ENCODE data around the gene DDX24.

Gene DDX24, protein sequence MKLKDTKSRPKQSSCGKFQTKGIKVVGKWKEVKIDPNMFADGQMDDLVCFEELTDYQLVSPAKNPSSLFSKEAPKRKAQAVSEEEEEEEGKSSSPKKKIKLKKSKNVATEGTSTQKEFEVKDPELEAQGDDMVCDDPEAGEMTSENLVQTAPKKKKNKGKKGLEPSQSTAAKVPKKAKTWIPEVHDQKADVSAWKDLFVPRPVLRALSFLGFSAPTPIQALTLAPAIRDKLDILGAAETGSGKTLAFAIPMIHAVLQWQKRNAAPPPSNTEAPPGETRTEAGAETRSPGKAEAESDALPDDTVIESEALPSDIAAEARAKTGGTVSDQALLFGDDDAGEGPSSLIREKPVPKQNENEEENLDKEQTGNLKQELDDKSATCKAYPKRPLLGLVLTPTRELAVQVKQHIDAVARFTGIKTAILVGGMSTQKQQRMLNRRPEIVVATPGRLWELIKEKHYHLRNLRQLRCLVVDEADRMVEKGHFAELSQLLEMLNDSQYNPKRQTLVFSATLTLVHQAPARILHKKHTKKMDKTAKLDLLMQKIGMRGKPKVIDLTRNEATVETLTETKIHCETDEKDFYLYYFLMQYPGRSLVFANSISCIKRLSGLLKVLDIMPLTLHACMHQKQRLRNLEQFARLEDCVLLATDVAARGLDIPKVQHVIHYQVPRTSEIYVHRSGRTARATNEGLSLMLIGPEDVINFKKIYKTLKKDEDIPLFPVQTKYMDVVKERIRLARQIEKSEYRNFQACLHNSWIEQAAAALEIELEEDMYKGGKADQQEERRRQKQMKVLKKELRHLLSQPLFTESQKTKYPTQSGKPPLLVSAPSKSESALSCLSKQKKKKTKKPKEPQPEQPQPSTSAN

GRCh38 chr14:94080621-94081385 is at the start of gene DDX24, which contains the start of gene IFI27L1:
Gene DDX24 (minus strand): TSS chr14:94081202. CDS start chr14:94079742, 1,460 bp downstream.
Gene IFI27L1 (plus strand): TSS chr14:94081310. CDS start chr14:94096938, 15,628 bp downstream.
- peak; percentile 80 to 83 for DNase-seq (ENCODE audit: low read depth in 2 of 2)

DNA sequence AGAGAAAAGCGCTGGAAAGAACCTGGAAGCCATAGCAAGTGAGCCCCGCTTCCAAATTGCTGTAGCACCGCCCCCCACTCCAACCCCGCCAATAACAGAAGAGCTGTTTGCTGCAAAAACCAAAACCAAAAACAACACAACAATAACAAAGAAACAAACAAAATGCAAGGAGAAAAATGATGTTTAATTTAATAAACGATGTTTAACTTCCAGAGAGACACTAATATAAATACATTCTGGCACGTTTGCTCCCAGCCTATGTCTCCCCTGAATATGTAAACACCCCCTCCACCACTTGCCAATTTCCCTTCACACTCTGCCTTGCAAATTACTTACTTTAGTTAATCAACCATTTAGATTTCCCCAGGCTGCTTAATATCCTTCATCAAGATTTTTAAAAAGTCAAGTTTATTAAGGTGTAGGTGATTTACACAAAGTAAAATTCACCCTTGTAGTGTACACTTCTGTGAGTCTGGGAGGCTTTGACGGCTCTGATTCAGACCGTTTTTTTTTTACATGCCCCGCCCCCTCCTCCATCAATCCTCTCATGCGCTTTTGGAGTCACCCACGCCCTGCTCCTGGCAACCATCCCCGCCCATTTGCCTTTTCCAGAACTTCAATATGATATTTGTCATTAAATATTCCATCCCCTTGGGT is 48.9 kb upstream of the DDX24 start:
- DNase-seq (ENCODE audit: low read depth in 2 of 2) = no peak

DNA sequence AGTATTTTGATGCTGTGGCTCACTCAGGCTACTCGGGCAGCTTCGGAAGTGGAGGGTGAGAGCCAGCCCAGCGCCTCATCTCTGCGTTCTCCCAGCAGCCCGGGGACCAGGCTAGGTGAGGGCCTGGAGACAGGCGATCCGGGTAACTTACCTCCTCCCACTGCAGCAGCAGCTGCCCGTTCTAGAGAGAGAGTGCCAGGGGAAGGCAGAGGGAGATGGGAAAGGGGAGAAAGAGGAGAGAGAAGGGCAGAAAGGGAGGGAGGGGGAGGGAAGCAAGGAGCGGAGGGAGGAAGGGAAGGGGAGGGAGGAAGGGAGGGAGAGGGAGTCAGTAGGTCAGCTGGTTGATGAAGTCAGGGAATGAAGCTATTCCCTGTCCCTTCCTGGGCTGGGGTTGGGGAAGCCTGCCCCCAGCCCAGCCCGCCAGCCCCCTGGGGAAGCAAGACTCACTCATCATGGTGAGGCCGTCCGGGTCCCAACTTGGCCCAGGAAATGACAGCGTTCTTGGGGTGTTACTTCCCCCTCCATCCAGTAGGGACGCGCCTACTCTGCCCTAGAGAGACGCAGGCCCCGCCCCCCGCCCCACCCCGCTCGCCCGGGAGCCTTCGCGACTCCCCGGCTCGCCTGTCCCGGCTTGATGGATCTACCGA is 48.2 kb upstream of the DDX24 start, which contains the start of gene IFI27L2:
IFI27L2 (minus strand) TSS at position 494 of the 647 bp plus-strand sequence; CDS start at position 454, 40 bp downstream.
- DNase-seq (ENCODE audit: low read depth in 2 of 2) = peak; percentile 67 to 69

DNA sequence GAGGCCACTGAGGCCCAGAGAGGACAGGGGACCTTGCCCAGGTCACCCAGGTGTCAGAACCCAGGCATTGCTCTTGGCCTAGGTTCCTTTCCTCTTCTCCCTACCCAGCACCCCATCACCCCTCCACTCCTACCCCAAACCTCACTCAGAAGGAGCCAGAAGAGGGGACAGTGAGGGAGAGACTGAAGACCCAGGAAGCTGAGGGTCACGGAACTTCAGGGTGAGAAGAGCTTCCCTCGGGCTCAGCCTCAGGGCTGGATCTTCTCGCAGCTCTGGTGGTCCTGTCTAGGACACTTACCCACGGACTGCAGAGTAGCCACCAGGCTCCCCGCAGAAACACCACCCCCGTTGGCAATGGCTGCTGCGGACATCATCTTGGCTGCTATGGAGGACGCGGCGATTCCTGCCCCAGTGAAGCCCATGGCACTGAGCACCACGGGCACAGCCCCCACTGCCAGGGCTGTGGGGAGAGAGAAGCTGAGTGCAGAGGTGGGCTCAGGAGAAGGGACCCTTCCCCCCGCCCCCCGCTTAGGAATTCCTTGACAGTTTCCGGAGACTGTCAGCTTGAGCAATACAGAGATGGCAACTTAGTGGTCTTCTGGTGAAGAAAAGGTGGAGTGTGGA is 47.3 kb upstream of the DDX24 start:
- DNase-seq (ENCODE audit: low read depth in 2 of 2) = no peak

- DNase-seq (ENCODE audit: low read depth in 2 of 2) = no peak
Observed at GRCh38 chr14:94127330-94127729, 46.3 kb upstream of the DDX24 start.

DNA sequence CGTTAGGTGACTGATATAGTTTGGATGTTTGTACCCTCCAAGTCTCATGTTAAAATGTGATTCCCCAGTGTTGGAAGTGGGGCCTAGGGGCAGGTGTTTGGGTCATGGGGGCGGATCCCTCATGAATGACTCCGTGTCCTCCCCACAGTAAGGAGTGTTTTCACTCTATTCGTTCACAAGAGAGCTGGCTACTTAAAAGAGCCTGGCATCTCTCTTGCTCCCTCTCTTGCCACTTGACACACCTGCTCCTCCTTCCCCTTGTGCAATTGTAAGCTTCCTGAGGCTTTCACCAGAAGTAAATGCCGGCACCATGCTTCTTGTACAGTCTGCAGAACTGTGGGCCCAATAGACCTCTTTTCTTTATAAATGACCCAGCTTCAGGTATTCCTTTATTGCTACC is 45.8 kb upstream of the DDX24 start:
- DNase-seq (ENCODE audit: low read depth in 2 of 2) = no peak

- no peak for DNase-seq (ENCODE audit: low read depth in 2 of 2)
Observed at GRCh38 chr14:94126419-94126677, 45.3 kb upstream of the DDX24 start.

GRCh38 chr14:94125659-94126418 is 44.8 kb upstream of the DDX24 start:
- no peak for DNase-seq (ENCODE audit: low read depth in 2 of 2)

GRCh38 chr14:94124582-94125377 is 43.8 kb upstream of the DDX24 start:
- DNase-seq (ENCODE audit: low read depth in 2 of 2) = no peak

DNA sequence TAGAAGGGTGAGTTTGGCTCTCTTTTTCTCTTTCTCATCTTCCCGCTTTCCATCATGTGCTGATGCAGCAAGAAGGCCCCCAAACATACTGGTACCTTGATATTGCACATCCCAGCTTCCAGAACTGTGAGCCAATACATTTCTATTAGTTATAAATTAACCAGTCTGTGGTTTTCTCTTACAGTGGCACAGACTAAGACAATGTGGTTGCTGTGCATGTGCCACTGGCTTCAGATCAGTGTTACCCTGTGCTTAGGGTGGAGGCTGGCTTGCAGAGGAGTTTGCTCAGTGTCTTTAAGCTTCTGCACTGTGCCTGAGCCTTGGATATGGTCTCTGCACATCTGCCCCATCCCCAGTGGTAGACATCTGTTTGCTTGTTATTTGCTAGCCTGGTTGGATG is 42.9 kb upstream of the DDX24 start:
- no peak for DNase-seq (ENCODE audit: low read depth in 2 of 2)

- no peak for DNase-seq (ENCODE audit: low read depth in 2 of 2)
Observed at GRCh38 chr14:94123296-94123695, 42.3 kb upstream of the DDX24 start.

DNA sequence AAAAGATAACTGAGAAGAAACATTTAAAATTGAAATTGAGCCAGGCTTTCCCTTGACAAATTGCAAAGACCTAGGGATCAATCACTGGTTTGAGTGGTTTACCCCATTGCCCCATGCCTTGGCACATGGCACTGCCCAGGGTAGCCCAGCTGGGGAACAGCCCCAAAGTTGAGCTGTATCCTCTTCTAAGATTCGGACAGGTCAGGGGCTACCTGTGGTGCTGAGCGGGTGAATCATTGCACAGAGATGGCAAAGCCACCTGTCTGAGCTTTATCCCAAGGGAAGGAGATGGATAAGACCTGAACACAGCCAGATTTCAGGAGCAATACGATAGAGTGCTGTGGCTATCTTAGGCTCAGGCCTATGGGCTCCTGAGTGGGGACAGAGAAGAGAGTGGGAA is 41.4 kb upstream of the DDX24 start:
- DNase-seq (ENCODE audit: low read depth in 2 of 2) = no peak

GRCh38 chr14:94121485-94121884 is 40.5 kb upstream of the DDX24 start:
- DNase-seq (ENCODE audit: low read depth in 2 of 2) = no peak

- no peak for DNase-seq (ENCODE audit: low read depth in 2 of 2)
Observed at GRCh38 chr14:94120667-94121340, 39.8 kb upstream of the DDX24 start.

GRCh38 chr14:94119071-94119470 is 38.1 kb upstream of the DDX24 start:
- DNase-seq (ENCODE audit: low read depth in 2 of 2) = no peak

DNA sequence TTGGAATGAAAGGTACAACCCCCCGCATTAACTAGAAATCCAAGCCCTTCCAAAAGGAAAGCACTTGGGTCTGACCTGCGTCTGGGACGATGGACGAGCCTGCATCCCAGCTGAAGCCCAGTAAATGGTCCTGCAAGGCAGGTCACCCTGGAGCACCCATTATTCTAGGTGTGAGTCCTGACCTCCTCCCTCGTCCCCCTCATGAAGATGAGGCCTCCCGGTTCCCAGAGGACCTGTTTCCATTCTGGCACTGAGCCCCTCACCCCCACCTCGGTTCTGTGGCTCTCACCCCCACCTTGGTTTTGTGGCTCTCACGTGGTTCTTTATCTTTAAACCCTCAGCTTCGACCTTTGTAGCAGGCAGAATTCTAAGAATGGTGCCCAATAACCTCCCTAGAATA is 36.9 kb upstream of the DDX24 start:
- no peak for DNase-seq (ENCODE audit: low read depth in 2 of 2)

DNA sequence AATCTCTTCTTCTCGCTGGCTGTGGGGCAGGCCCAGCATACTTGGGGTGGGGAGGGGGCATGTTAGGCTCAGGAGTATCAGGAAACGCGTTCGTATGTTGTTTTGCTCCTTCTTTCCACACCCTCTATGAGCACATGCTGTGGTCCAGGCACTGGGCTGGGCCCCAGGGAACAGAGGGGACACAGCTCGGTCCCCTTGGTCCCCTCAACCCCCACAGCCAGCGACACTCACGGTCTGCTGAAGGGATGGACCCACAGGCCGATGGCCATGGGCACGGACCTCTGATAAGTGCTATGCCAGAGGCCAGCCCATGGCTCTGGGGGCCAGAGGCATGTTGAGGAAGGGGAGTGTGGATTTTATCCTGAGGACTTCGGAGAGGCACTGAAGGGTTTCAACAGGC is 35.7 kb upstream of the DDX24 start:
- no peak for DNase-seq (ENCODE audit: low read depth in 2 of 2)

GRCh38 chr14:94115631-94116030 is 34.6 kb upstream of the DDX24 start:
- no peak for DNase-seq (ENCODE audit: low read depth in 2 of 2)
